NT2/D1 (cell line): ENCODE measurements around the gene HOXB6.

ENCODE experiments used
- SUZ12 ChIP-seq: IDR thresholded peaks from 2 replicates; pipeline ENCODE4 v1.6.1; 2011; ENCODE audit not compliant: insufficient read length, insufficient read depth; ENCODE audit errors: extremely low read depth
- YY1 ChIP-seq: IDR thresholded peaks from 2 replicates; pipeline ENCODE4 v1.6.1; 2011; ENCODE audit not compliant: insufficient read length, insufficient read depth
- ZNF274 ChIP-seq: IDR thresholded peaks from 2 replicates; pipeline ENCODE4 v1.6.1; 2011; ENCODE audit warnings: mild to moderate bottlenecking, low read depth, low read length

- no peak for TF ChIP-seq YY1
- TF ChIP-seq ZNF274 = no peak
- TF ChIP-seq SUZ12 = no peak
Measured at GRCh38 chr17:48595278-48595999, 9.3 kb downstream of the HOXB6 start.
